Caco-2 (cell line): Measurements from ENCODE around the gene HIRA. TPM values are rescaled to one million over a fixed set of nuclear protein-coding genes. Genes with fewer than 3 reads are reported as not detected.

ENCODE experiments used
- BruUV-seq: library from RNA; stranded (reverse); fragments of 400-500 nt; replicated peaks from 2 replicates; lab custom pipeline; 2021; lab: Mats Ljungman, UMichigan
- CTCF ChIA-PET: fragments of 300-600 bp; sonication (Branson Sonifier 250); formaldehyde crosslinking; loops from one replicate; lab custom pipeline; 2022; ENCODE audit warnings: antibody characterized with exemption; lab: Charles Lee
- POLR2A ChIA-PET: fragments of 300-600 bp; sonication (Branson Sonifier 250); formaldehyde crosslinking; loops from one replicate; lab custom pipeline; 2022; ENCODE audit warnings: antibody characterized with exemption; lab: Charles Lee
- DNase-seq, 2 experiments: peaks; one replicate each; pipeline versions ENCODE4 v3.0.0 to v3.0.0-alpha.2; 2020 to 2022
- H3K27me3 ChIP-seq: replicated peaks from 2 replicates; pipeline ENCODE4 v1.6.0; 2011; ENCODE audit warnings: low read length; ENCODE audit not compliant: control insufficient read depth, insufficient read depth
- H3K36me3 ChIP-seq: 2 replicates; pipeline ENCODE4 v1.5.1; 2011; ENCODE audit warnings: low read length; ENCODE audit not compliant: control insufficient read depth, insufficient read depth
- H3K4me1 ChIP-seq: fragments of 250-450 bp; sonication (Bioruptor Pico); 2 replicates; pipeline ENCODE4 v1.5.1; 2020; ENCODE audit warnings: mild to moderate bottlenecking
- H3K4me3 ChIP-seq: 2 replicates; pipeline ENCODE4 v1.5.1; 2011; ENCODE audit warnings: low read depth, mild to moderate bottlenecking, control low read depth, low read length
- H3K9me3 ChIP-seq: fragments of 250-450 bp; sonication (Bioruptor Pico); 2 replicates; pipeline ENCODE4 v1.5.1; 2020; ENCODE audit warnings: mild to moderate bottlenecking, moderate library complexity
- H3K27ac Mint-ChIP-seq: one replicate; pipeline ENCODE4 v1.8.0; 2022; ENCODE audit warnings: mixed read lengths; ENCODE audit not compliant: unreplicated experiment
- H3K27me3 Mint-ChIP-seq: one replicate; pipeline ENCODE4 v1.8.0; 2022; ENCODE audit warnings: mixed read lengths; ENCODE audit not compliant: insufficient read depth, unreplicated experiment
- H3K36me3 Mint-ChIP-seq: one replicate; pipeline ENCODE4 v1.8.0; 2022; ENCODE audit warnings: mild to moderate bottlenecking, mixed read lengths; ENCODE audit not compliant: insufficient read depth, unreplicated experiment
- H3K4me1 Mint-ChIP-seq: one replicate; pipeline ENCODE4 v1.8.0; 2022; ENCODE audit warnings: low read depth, mixed read lengths; ENCODE audit not compliant: unreplicated experiment
- H3K4me3 Mint-ChIP-seq: one replicate; pipeline ENCODE4 v1.8.0; 2022; ENCODE audit warnings: mild to moderate bottlenecking, moderate library complexity, mixed read lengths; ENCODE audit not compliant: unreplicated experiment
- H3K9me3 Mint-ChIP-seq: one replicate; pipeline ENCODE4 v1.8.0; 2022; ENCODE audit warnings: mixed read lengths; ENCODE audit not compliant: unreplicated experiment
- intact Hi-C: fragments of 100-400 bp; cut with micrococcal nuclease; formaldehyde crosslinking; loops from one replicate; pipeline ENCODE4 v1.10.0; 2022; ENCODE audit not compliant: unreplicated experiment
- total RNA-seq: library from RNA; stranded (reverse); gene quantifications from 2 replicates; pipeline ENCODE4 v1.2.3, GENCODE V29; 2022
- TF ChIP-seq, protein P1 (sequence below), 2 experiments: fragments of 200-600 bp in 1 of 2; IDR thresholded peaks; 1 replicate in 1 of 2; 2 replicates in 1 of 2; pipeline versions ENCODE4 v1.5.1 to v1.8.0; 2011 to 2022; ENCODE audit warnings: antibody characterized with exemption in 1 of 2, control low read depth in 1 of 2, inconsistent platforms in 1 of 2, low read depth in 1 of 2, low read length in 1 of 2, mild to moderate bottlenecking in 1 of 2, moderate library complexity in 1 of 2; ENCODE audit not compliant: insufficient read depth in 1 of 2, severe bottlenecking in 1 of 2, unreplicated experiment in 1 of 2

HIRA gene
- total RNA-seq, 1 experiment from 2014 or later, result 60.1 TPM

DNA sequence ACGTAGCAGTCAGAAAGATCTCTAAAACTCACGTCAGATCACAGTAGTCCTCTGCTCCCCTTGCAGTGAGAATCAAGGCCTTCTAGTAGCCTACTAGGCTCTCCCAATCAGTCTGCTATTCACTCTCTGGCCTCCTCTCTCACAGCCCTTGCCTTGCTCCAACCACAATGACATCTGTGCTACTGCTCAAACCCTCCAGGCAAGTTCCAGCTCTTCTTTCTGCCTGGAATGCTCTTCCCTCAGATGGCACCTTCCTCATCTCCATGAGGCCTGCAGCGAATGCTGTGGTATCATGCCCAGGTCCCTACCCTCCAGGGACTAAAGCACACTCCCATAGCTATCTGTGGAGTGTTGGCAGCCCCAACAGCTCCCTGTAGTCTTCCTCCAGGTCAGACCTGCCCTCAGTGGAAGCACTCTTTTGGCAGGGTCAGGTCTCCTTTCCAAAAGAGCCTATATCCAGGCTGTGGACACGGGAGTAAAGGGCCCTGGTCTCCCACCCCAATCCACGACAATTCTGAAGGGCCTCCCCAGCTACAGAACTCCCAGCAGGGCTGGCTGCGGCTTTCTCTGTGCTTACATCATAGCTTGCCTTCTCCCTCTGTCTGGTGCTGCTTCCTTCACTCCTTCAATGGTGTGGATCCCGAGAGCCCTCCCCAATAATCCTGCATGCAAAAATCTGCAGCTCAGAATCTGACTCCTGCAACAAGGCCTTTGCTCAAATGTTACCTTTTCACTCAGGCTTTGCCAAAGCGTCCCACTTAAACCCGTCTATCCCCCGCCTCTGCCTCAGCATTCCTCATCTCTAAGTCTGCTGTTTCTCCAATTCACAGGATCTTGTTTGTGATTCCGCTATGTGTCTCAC is 8.9 kb downstream of the HIRA start:
- TF ChIP-seq, protein P1, sequence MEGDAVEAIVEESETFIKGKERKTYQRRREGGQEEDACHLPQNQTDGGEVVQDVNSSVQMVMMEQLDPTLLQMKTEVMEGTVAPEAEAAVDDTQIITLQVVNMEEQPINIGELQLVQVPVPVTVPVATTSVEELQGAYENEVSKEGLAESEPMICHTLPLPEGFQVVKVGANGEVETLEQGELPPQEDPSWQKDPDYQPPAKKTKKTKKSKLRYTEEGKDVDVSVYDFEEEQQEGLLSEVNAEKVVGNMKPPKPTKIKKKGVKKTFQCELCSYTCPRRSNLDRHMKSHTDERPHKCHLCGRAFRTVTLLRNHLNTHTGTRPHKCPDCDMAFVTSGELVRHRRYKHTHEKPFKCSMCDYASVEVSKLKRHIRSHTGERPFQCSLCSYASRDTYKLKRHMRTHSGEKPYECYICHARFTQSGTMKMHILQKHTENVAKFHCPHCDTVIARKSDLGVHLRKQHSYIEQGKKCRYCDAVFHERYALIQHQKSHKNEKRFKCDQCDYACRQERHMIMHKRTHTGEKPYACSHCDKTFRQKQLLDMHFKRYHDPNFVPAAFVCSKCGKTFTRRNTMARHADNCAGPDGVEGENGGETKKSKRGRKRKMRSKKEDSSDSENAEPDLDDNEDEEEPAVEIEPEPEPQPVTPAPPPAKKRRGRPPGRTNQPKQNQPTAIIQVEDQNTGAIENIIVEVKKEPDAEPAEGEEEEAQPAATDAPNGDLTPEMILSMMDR (IDR thresholded peaks at IDR 0.05; ENCODE audit: insufficient read depth in 1 of 2, low read depth in 1 of 2, low read length in 1 of 2, severe bottlenecking in 1 of 2, unreplicated experiment in 1 of 2), result no peak
- no peaks in the 10 kb centered on the region; the same call in 1 of the 2 replicates for H3K36me3 ChIP-seq
- BruUV-seq, result no TSS peak
- no peaks in the 10 kb centered on the region for H3K9me3 Mint-ChIP-seq
- H3K27me3 Mint-ChIP-seq, result no peaks in the 10 kb centered on the region
- H3K4me3 Mint-ChIP-seq, result no peak overlapping the region
- CTCF ChIA-PET, result interaction anchor here (1.0 kb wide), 1 partner anchor 51 kb away, joined by 4 read pairs; no protein-coding TSS in a partner anchor
- POLR2A ChIA-PET, result interaction anchor here (0.5 kb wide), 1 partner anchor 9 kb away, joined by 3 read pairs; the partner anchor contains the start of gene HIRA
- no peaks in the 10 kb centered on the region for H3K27me3 ChIP-seq
- no peaks in the 10 kb centered on the region for H3K9me3 ChIP-seq
- DNase-seq, result no peak
- peaks cover 10% of the 10 kb centered on the region for H3K36me3 Mint-ChIP-seq
- no peaks in the 10 kb centered on the region for H3K4me1 ChIP-seq
- no peak overlapping the region for H3K27ac Mint-ChIP-seq
- H3K4me3 ChIP-seq, result no peak overlapping the region
- H3K4me1 Mint-ChIP-seq, result peaks cover 15% of the 10 kb centered on the region
- intact Hi-C loops, result no loop called here

DNA sequence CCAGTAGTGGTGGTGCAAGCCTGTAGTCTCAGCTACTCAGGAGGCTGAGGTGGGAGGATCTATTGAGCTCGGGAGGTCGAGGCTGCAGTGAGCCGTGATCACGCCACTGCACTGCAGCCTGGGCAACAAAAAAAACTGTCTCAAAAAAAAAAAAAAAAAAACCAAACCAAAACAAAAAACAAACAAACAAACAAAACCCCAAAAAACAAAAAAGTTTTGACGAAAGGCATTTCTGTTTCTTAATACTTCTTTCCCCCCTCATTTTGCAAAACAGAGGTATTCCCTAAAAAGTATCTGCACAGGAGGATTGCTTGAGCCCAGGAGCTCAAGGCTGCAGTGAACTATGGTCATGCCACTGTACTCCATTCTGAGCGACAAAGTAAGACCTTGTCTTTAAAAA is 11.2 kb downstream of the HIRA start:
- BruUV-seq, result no TSS peak
- intact Hi-C loops, result no loop called here
- Histone ChIP-seq H3K9me3 (no peaks in the 10 kb centered on the region), H3K27me3 (no peaks in the 10 kb centered on the region), H3K4me3 (no peak overlapping the region), H3K4me1 (no peaks in the 10 kb centered on the region), H3K36me3 (no peaks in the 10 kb centered on the region)
- Mint-ChIP-seq H3K9me3 (no peaks in the 10 kb centered on the region), H3K27ac (no peak overlapping the region), H3K36me3 (peaks cover 15% of the 10 kb centered on the region), H3K4me1 (peaks cover 15% of the 10 kb centered on the region), H3K27me3 (no peaks in the 10 kb centered on the region), H3K4me3 (no peak overlapping the region)
- DNase-seq, result no peak
- TF ChIP-seq, protein P1 (IDR thresholded peaks at IDR 0.05; ENCODE audit: insufficient read depth in 1 of 2, low read depth in 1 of 2, low read length in 1 of 2, severe bottlenecking in 1 of 2, unreplicated experiment in 1 of 2), result no peak
- POLR2A ChIA-PET, result no interaction called here
- CTCF ChIA-PET, result no interaction called here

DNA sequence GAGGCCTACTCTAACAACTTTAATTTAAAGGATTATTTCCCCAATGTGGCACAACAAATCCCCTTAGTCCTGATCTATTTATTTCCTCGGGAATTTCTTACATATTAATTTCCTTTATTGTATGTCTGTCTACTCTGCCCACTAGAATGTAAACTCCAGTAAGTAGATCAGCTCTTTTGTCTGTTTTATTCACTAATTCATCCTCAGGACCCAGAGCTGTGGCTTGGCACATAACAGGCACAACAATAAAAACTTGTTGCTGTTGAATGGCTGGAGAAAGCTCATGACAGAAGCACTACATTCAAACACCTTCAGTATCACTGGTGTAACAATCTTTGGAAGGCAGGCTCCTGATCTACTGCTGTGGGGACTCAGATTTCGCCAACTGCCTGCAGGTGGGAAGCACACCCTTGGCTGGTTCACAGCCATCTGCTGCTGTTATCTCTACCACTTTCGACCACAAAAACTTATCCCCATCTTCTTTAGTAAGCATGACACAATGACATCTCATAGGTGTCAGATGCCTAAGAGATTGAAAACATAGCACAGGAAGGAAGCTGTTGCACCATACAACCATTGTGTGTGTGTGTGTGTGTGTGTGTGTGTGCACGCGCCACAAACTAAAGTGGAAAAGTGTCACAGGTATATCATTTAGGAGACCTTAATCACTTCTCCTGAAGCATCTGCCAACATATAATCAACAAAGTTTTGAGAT is 11.9 kb downstream of the HIRA start:
- ChIA-PET CTCF (no interaction called here), POLR2A (no interaction called here)
- Mint-ChIP-seq H3K4me1 (peaks cover 15% of the 10 kb centered on the region), H3K4me3 (no peak overlapping the region), H3K9me3 (no peaks in the 10 kb centered on the region), H3K27me3 (no peaks in the 10 kb centered on the region), H3K36me3 (peaks cover 15% of the 10 kb centered on the region), H3K27ac (no peak overlapping the region)
- Histone ChIP-seq H3K27me3 (no peaks in the 10 kb centered on the region), H3K4me3 (no peak overlapping the region), H3K9me3 (no peaks in the 10 kb centered on the region), H3K36me3 (no peaks in the 10 kb centered on the region), H3K4me1 (no peaks in the 10 kb centered on the region)
- intact Hi-C loops, result no loop called here
- no TSS peak for BruUV-seq
- no peak for DNase-seq
- TF ChIP-seq, protein P1 (IDR thresholded peaks at IDR 0.05; ENCODE audit: insufficient read depth in 1 of 2, low read depth in 1 of 2, low read length in 1 of 2, severe bottlenecking in 1 of 2, unreplicated experiment in 1 of 2), result no peak
